ENCODE measurements around the gene TOM1. TPM values are rescaled to one million over a fixed set of nuclear protein-coding genes. Genes with fewer than 3 reads are reported as not detected.
A peak's percentile ranks its signal among the peaks of the same experiment; 100 is the strongest.

Gene TOM1
- total and polyA plus RNA-seq, 2 of the 13 experiments (the other 11 are each of a cell fraction or from before 2014, with no cell fraction given), result 30.8 to 87.3 TPM

DNA sequence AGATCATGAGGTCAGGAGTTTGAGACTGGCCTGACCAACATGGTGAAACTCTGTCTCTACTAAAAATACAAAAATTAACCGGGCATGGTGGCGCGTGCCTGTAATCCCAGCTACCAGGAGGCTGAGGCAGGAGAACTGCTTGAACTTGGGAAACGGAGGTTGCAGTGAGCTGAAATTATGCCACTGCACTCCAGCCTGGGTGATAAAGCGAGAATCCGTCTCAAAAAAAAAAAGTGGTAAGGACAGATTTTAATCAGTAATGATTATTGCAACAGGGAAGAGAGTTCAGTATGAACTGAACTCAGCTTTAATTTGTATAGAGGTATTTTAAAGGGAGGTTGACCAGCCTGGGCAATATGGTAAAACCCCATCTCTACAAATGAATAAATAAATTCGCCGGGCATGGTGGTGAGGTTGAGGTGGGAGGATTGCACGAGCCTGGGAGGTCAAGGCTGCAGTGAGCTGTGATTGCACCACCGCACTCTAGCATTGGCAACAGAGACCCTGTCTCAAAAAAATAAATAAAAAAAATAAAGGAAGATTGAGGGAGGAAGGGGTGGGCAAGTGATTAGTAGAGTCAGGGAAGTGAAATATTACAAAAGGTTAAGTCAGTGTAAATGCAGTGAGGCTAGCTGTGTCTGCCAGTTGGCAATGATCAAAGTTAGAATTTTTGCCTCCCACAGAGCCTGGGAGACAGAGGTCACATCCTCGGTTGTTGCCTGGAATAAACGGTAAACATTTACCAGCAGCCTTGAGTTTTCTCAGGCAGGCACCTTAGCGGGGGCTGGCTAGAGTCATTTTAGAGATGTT is 97.6 kb downstream of the TOM1 start (continued):
- TF ChIP-seq, protein P1, sequence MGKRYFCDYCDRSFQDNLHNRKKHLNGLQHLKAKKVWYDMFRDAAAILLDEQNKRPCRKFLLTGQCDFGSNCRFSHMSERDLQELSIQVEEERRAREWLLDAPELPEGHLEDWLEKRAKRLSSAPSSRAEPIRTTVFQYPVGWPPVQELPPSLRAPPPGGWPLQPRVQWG (CRISPR knock-in tag; IDR thresholded peaks at IDR 0.05; ENCODE audit: borderline replicate concordance, low read depth), result no peak
- TF ChIP-seq, protein P2, sequence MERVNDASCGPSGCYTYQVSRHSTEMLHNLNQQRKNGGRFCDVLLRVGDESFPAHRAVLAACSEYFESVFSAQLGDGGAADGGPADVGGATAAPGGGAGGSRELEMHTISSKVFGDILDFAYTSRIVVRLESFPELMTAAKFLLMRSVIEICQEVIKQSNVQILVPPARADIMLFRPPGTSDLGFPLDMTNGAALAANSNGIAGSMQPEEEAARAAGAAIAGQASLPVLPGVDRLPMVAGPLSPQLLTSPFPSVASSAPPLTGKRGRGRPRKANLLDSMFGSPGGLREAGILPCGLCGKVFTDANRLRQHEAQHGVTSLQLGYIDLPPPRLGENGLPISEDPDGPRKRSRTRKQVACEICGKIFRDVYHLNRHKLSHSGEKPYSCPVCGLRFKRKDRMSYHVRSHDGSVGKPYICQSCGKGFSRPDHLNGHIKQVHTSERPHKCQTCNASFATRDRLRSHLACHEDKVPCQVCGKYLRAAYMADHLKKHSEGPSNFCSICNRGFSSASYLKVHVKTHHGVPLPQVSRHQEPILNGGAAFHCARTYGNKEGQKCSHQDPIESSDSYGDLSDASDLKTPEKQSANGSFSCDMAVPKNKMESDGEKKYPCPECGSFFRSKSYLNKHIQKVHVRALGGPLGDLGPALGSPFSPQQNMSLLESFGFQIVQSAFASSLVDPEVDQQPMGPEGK (CRISPR knock-in tag; IDR thresholded peaks at IDR 0.05), result peak; percentile 45; the same call in 1 of the 2 replicates
- TF ChIP-seq ZNF720 (CRISPR knock-in tag; IDR thresholded peaks at IDR 0.05), result no peak
- TF ChIP-seq ATF7 (IDR thresholded peaks at IDR 0.05), result no peak
- TF ChIP-seq ATF7 (CRISPR knock-in tag; IDR thresholded peaks at IDR 0.05), result no peak
- TF ChIP-seq, protein P3, sequence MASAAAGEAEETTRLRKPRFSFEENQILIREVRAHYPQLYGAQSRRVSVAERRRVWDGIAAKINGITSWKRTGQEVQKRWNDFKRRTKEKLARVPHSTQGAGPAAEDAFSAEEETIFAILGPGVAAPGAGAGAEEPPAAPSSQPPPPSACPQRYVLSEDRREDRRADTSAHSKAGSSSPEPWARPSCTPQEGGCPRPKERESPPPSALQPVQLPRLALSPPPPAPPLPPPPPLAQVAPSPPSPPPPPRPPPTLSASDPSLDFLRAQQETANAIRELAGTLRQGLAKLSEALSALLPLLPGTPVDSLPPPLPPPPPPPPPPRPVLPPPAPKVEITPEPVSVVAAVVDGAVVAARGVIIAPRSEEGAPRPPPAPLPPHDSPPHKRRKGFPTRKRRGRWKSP (CRISPR knock-in tag; IDR thresholded peaks at IDR 0.05), result no peak
- no peak for TF ChIP-seq SALL1 (CRISPR knock-in tag; IDR thresholded peaks at IDR 0.05)
- TF ChIP-seq RXRB (CRISPR knock-in tag; IDR thresholded peaks at IDR 0.05; ENCODE audit: borderline replicate concordance), result no peak
- TF ChIP-seq ZNF644 (CRISPR knock-in tag; IDR thresholded peaks at IDR 0.05; ENCODE audit: low read depth), result no peak
- no peak for TF ChIP-seq FOXM1 (CRISPR knock-in tag; IDR thresholded peaks at IDR 0.05)
- TF ChIP-seq, protein P4, sequence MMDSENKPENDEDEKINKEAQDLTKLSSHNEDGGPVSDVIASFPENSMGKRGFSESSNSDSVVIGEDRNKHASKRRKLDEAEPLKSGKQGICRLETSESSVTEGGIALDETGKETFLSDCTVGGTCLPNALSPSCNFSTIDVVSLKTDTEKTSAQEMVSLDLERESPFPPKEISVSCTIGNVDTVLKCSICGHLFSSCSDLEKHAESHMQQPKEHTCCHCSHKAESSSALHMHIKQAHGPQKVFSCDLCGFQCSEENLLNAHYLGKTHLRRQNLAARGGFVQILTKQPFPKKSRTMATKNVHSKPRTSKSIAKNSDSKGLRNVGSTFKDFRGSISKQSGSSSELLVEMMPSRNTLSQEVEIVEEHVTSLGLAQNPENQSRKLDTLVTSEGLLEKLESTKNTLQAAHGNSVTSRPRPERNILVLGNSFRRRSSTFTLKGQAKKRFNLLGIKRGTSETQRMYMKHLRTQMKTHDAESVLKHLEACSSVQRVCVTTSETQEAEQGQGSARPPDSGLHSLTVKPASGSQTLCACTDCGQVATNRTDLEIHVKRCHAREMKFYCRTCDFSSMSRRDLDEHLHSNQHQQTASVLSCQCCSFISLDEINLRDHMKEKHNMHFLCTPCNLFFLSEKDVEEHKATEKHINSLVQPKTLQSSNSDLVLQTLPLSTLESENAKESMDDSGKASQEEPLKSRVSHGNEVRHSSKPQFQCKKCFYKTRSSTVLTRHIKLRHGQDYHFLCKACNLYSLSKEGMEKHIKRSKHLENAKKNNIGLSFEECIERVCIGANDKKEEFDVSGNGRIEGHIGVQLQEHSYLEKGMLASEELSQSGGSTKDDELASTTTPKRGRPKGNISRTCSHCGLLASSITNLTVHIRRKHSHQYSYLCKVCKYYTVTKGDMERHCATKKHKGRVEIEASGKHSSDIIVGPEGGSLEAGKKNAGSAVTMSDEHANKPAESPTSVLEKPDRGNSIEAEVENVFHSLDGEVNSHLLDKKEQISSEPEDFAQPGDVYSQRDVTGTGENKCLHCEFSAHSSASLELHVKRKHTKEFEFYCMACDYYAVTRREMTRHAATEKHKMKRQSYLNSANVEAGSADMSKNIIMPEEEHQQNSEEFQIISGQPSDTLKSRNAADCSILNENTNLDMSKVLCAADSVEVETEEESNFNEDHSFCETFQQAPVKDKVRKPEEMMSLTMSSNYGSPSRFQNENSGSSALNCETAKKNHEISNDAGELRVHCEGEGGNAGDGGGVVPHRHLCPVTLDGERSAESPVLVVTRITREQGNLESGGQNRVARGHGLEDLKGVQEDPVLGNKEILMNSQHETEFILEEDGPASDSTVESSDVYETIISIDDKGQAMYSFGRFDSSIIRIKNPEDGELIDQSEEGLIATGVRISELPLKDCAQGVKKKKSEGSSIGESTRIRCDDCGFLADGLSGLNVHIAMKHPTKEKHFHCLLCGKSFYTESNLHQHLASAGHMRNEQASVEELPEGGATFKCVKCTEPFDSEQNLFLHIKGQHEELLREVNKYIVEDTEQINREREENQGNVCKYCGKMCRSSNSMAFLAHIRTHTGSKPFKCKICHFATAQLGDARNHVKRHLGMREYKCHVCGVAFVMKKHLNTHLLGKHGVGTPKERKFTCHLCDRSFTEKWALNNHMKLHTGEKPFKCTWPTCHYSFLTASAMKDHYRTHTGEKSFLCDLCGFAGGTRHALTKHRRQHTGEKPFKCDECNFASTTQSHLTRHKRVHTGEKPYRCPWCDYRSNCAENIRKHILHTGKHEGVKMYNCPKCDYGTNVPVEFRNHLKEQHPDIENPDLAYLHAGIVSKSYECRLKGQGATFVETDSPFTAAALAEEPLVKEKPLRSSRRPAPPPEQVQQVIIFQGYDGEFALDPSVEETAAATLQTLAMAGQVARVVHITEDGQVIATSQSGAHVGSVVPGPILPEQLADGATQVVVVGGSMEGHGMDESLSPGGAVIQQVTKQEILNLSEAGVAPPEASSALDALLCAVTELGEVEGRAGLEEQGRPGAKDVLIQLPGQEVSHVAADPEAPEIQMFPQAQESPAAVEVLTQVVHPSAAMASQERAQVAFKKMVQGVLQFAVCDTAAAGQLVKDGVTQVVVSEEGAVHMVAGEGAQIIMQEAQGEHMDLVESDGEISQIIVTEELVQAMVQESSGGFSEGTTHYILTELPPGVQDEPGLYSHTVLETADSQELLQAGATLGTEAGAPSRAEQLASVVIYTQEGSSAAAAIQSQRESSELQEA (CRISPR knock-in tag; IDR thresholded peaks at IDR 0.05; ENCODE audit: not compliant biosample characterization), result no peak
- TF ChIP-seq, protein P5, sequence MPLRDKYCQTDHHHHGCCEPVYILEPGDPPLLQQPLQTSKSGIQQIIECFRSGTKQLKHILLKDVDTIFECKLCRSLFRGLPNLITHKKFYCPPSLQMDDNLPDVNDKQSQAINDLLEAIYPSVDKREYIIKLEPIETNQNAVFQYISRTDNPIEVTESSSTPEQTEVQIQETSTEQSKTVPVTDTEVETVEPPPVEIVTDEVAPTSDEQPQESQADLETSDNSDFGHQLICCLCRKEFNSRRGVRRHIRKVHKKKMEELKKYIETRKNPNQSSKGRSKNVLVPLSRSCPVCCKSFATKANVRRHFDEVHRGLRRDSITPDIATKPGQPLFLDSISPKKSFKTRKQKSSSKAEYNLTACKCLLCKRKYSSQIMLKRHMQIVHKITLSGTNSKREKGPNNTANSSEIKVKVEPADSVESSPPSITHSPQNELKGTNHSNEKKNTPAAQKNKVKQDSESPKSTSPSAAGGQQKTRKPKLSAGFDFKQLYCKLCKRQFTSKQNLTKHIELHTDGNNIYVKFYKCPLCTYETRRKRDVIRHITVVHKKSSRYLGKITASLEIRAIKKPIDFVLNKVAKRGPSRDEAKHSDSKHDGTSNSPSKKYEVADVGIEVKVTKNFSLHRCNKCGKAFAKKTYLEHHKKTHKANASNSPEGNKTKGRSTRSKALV (CRISPR knock-in tag; IDR thresholded peaks at IDR 0.05), result no peak
- TF ChIP-seq, protein P6, sequence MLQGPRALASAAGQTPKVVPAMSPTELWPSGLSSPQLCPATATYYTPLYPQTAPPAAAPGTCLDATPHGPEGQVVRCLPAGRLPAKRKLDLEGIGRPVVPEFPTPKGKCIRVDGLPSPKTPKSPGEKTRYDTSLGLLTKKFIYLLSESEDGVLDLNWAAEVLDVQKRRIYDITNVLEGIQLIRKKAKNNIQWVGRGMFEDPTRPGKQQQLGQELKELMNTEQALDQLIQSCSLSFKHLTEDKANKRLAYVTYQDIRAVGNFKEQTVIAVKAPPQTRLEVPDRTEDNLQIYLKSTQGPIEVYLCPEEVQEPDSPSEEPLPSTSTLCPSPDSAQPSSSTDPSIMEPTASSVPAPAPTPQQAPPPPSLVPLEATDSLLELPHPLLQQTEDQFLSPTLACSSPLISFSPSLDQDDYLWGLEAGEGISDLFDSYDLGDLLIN (CRISPR knock-in tag; IDR thresholded peaks at IDR 0.05; ENCODE audit: borderline replicate concordance), result no peak
